Skeletal muscle tissue (tissue), 4 donors: ENCODE results near the gene ARL14. TPM values are rescaled to one million over a fixed set of nuclear protein-coding genes. Genes with fewer than 3 reads are reported as not detected.

Experiments
- H3K27ac ChIP-seq: one replicate; pipeline ENCODE4 v1.7.0; 2013; ENCODE audit warnings: mild to moderate bottlenecking, low read depth, low read length, inconsistent platforms
- H3K27me3 ChIP-seq, 3 donors: one replicate each; pipeline ENCODE4 v1.7.0; 2013; ENCODE audit warnings: low read length in 3 of 3; ENCODE audit not compliant: control insufficient read depth in 3 of 3, insufficient read depth in 3 of 3
- H3K36me3 ChIP-seq, 3 donors: one replicate each; pipeline ENCODE4 v1.7.0; 2013; ENCODE audit warnings: low read length in 3 of 3; ENCODE audit not compliant: control insufficient read depth in 3 of 3, insufficient read depth in 3 of 3
- H3K4me1 ChIP-seq, 3 donors: one replicate each; pipeline ENCODE4 v1.7.0; 2013; ENCODE audit warnings: low read length in 3 of 3, mild to moderate bottlenecking in 3 of 3; ENCODE audit not compliant: control insufficient read depth in 3 of 3, insufficient read depth in 3 of 3
- H3K4me3 ChIP-seq, 3 donors: one replicate each; pipeline ENCODE4 v1.7.0; 2013; ENCODE audit warnings: low read length in 3 of 3
- H3K9ac ChIP-seq, 3 donors: one replicate each; pipeline ENCODE4 v1.7.0; 2013; ENCODE audit warnings: low read length in 3 of 3, mild to moderate bottlenecking in 3 of 3, moderate library complexity in 2 of 3, low read depth in 1 of 3
- H3K9me3 ChIP-seq, 3 donors: one replicate each; pipeline ENCODE4 v1.7.0; 2013; ENCODE audit warnings: low read length in 3 of 3; ENCODE audit not compliant: control insufficient read depth in 3 of 3
- total RNA-seq: library from RNA; depleted of rRNA; stranded (reverse); fragments of >200 nt; gene quantifications from one replicate; pipeline ENCODE4 v1.2.3, GENCODE V29; 2014
- donor health status: Osteomylitis.

Gene ARL14
- total RNA-seq, 1 donor from 2014 or later = not detected

DNA sequence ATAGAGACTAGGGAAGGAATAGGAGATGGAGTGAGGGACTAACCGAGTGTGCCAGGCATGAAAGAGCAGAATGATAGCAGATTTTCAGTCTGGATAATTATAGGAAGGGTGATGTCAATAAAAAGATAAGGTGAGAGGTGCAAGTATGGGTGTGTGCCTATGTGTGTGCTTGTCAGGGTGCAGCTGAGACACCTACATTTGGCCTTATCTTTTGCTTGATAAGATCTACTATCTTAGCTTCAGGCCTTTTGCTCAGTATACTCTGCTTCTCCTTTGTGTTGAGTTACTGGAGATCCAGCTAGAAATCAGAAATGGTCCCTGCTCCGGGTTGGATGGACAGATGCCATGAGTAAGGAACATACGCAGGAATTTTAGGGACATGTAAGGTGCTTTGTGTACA is 17.4 kb downstream of the ARL14 start:
- Histone ChIP-seq H3K36me3 (no peaks in the 10 kb centered on the region), H3K4me3 (no peak overlapping the region), H3K9me3 (no peaks in the 10 kb centered on the region), H3K4me1 (peaks cover 0 to 5% (median 4%) of the 10 kb centered on the region in 3 donors), H3K27ac (no peak overlapping the region), H3K9ac (no peak overlapping the region), H3K27me3 (no peaks in the 10 kb centered on the region)

GRCh38 chr3:160695003-160695402 is 18.0 kb downstream of the ARL14 start:
- Histone ChIP-seq H3K4me3 (no peak overlapping the region), H3K9me3 (no peaks in the 10 kb centered on the region), H3K4me1 (peaks cover 0 to 5% (median 4%) of the 10 kb centered on the region in 3 donors), H3K27ac (no peak overlapping the region), H3K27me3 (no peaks in the 10 kb centered on the region), H3K36me3 (no peaks in the 10 kb centered on the region), H3K9ac (no peak overlapping the region)

GRCh38 chr3:160695915-160696327 is 19.0 kb downstream of the ARL14 start:
- Histone ChIP-seq H3K27ac (no peak overlapping the region), H3K27me3 (no peaks in the 10 kb centered on the region), H3K9me3 (no peaks in the 10 kb centered on the region), H3K9ac (no peak overlapping the region), H3K4me3 (no peak overlapping the region), H3K36me3 (no peaks in the 10 kb centered on the region), H3K4me1 (peaks cover 0 to 5% (median 4%) of the 10 kb centered on the region in 3 donors)

DNA sequence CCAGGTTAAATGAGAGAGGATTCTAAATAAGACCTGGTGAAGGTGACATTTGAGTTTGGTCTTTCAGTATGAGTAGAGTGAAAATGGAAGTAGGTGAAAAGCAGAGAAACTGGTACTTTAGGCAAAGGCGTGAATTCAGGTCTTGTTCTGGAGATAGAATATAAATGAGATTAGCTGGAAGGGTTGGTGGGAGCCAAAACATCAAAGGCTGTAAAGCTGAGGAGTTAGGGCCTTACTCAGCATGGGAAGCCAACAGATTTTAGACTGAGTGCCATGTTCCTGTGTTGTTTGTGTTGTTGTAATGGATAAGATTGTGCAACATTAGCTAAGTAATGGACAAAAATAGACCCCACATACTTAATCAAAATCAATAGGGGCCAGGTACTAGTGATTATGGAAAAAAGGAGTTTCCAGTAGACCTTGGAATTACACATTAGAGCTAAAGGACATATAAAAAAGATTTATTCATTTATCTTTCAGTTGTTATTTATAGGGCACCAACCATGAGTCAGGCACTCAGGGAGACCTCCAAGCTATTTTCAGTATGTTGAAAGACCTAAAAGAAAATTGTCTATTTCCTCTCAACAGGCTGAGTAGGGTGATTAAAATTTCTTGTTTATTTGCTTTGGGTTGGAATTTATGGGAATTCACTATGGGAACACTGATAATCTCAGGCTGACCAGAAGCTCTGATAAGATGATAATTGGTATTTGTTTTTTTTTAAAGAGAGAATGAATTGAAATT is 20.8 kb downstream of the ARL14 start:
- Histone ChIP-seq H3K27ac (no peak overlapping the region), H3K4me1 (peaks cover 0 to 5% (median 4%) of the 10 kb centered on the region in 3 donors), H3K36me3 (no peaks in the 10 kb centered on the region), H3K4me3 (no peak overlapping the region), H3K9me3 (no peaks in the 10 kb centered on the region), H3K9ac (no peak overlapping the region), H3K27me3 (no peaks in the 10 kb centered on the region)

GRCh38 chr3:160698599-160699195 is 21.7 kb downstream of the ARL14 start:
- H3K9me3 ChIP-seq = no peaks in the 10 kb centered on the region
- no peaks in the 10 kb centered on the region for H3K27me3 ChIP-seq
- no peak overlapping the region for H3K9ac ChIP-seq
- H3K36me3 ChIP-seq = no peaks in the 10 kb centered on the region
- no peak overlapping the region for H3K4me3 ChIP-seq
- H3K27ac ChIP-seq = no peak overlapping the region
- peaks cover 0 to 5% (median 4%) of the 10 kb centered on the region in 3 donors for H3K4me1 ChIP-seq

DNA sequence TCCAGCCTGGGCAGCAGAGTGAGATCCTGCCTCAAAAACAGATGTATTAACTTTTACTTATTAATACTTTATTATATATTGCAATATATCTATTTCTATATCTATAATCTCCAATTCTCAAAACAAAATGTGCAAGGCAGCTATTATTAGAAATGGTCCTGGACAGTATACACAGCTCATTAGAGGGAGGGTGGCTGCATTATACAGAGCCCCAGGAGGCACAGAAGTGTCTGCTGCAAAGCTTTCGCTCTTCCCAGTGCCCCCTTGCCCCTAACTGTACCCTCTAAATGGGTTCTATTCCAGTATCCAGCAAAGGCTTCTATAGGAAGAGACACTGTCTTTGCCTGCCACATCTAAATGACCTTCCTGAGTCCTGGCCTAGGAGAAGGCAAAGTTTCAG is 24.5 kb downstream of the ARL14 start:
- Histone ChIP-seq H3K36me3 (no peaks in the 10 kb centered on the region), H3K27me3 (no peaks in the 10 kb centered on the region), H3K4me3 (no peak overlapping the region), H3K4me1 (peaks cover 0 to 5% (median 4%) of the 10 kb centered on the region in 3 donors), H3K9me3 (no peaks in the 10 kb centered on the region), H3K9ac (no peak overlapping the region), H3K27ac (no peak overlapping the region)

GRCh38 chr3:160702290-160702689 is 25.3 kb downstream of the ARL14 start:
- Histone ChIP-seq H3K4me3 (no peak overlapping the region), H3K27ac (no peak overlapping the region), H3K4me1 (peaks cover 0 to 5% (median 4%) of the 10 kb centered on the region in 3 donors), H3K9ac (no peak overlapping the region), H3K36me3 (no peaks in the 10 kb centered on the region), H3K9me3 (no peaks in the 10 kb centered on the region), H3K27me3 (no peaks in the 10 kb centered on the region)

DNA sequence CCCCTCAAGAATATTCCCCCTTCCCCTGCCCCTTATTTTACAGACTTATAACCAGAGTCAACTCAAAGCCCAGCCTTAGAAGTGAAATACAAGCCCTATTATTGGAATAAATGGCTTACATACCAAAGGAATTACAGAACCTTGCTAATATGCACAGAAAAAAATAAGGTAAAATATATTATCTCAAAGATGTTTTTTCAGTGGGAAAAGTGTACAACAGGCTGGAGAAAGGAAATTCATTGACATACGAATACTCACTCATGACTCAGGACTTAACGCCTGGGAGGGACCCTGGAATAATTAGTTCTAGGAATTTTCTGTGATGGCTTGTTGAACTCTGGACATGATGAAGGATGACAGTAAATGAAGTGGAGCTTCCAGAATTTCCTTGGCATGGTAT is 27.0 kb downstream of the ARL14 start:
- Histone ChIP-seq H3K27ac (no peak overlapping the region), H3K9ac (no peak overlapping the region), H3K4me1 (no peaks in the 10 kb centered on the region), H3K4me3 (no peak overlapping the region), H3K9me3 (no peaks in the 10 kb centered on the region), H3K36me3 (no peaks in the 10 kb centered on the region), H3K27me3 (no peaks in the 10 kb centered on the region)

DNA sequence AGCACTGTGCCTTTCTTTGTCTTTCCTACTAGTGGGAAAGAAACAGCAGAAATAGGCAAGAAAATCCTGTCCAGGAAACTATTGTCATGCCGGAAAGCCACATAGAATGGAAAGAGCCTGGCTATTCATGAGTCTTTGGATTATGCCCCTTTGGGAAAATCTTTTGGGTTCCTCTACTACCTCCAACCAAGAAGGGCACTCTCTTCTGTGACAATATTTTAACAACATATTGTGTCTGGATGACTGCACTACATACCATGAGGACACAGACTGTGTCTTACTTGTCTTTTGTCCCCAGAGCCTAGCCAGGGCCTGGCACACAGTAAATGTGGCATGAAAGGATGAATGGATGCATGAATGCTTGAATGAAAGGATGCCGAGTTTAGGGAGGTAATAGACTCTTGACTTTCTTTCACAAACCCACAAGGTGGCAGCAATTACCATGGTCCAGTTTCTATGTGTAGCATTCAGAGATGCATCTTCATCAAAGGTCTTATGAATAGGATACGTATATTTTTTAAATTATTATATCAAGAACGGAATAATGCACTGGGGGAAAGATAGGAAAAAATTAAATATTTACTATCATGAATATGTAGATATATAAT is 30.3 kb downstream of the ARL14 start:
- Histone ChIP-seq H3K27me3 (no peaks in the 10 kb centered on the region), H3K36me3 (no peaks in the 10 kb centered on the region), H3K4me1 (no peaks in the 10 kb centered on the region), H3K4me3 (no peak overlapping the region), H3K9ac (no peak overlapping the region), H3K9me3 (no peaks in the 10 kb centered on the region), H3K27ac (no peak overlapping the region)

GRCh38 chr3:160709477-160710182 is 32.7 kb downstream of the ARL14 start:
- Histone ChIP-seq H3K4me1 (no peaks in the 10 kb centered on the region), H3K4me3 (no peak overlapping the region), H3K36me3 (no peaks in the 10 kb centered on the region), H3K9ac (no peak overlapping the region), H3K9me3 (no peaks in the 10 kb centered on the region), H3K27ac (no peak overlapping the region), H3K27me3 (no peaks in the 10 kb centered on the region)
